OCI-LY3 (cell line): ENCODE results near the gene GJC2.
A peak's percentile ranks its signal among the peaks of the same experiment; 100 is the strongest.

Source experiments
- H2AFZ ChIP-seq: fragments of 200-600, 300-600 bp; shearing (Covaris generic); 2 replicates; pipeline ENCODE4 v1.6.0; 2014; ENCODE audit warnings: antibody characterized with exemption, low read depth, low read length
- H3K27ac ChIP-seq: fragments of 200-600, 300-600 bp; sonication (generic); 2 replicates; pipeline ENCODE4 v1.5.1; 2014; ENCODE audit warnings: mild to moderate bottlenecking, low read length, moderate library complexity, mixed read lengths
- H3K27me3 ChIP-seq: fragments of 200-600, 300-600 bp; sonication (generic); 2 replicates; pipeline ENCODE4 v1.6.1; 2014; ENCODE audit warnings: low read depth, low read length, mixed read lengths
- H3K36me3 ChIP-seq: fragments of 200-600, 300-600 bp; sonication (generic); replicated peaks from 2 replicates; pipeline ENCODE3; 2014; ENCODE audit warnings: low read depth, low read length, mixed read lengths
- H3K4me1 ChIP-seq: fragments of 300-600, 200-600 bp; sonication (generic); 2 replicates; pipeline ENCODE4 v1.6.1; 2014; ENCODE audit warnings: low read length, mixed read lengths
- H3K4me2 ChIP-seq: fragments of 200-600, 300-600 bp; sonication (generic); 2 replicates; pipeline ENCODE4 v1.6.1; 2014; ENCODE audit warnings: low read length, mixed read lengths
- H3K4me3 ChIP-seq: fragments of 300-600, 200-600 bp; sonication (generic); 2 replicates; pipeline ENCODE4 v1.5.1; 2014; ENCODE audit warnings: antibody characterized with exemption, mild to moderate bottlenecking, low read length, moderate library complexity
- H3K79me2 ChIP-seq: fragments of 300-600, 200-600 bp; shearing (Covaris generic); 2 replicates; pipeline ENCODE4 v1.6.1; 2014; ENCODE audit warnings: mild to moderate bottlenecking, low read length, mixed read lengths
- H3K9ac ChIP-seq: fragments of 300-600, 200-600 bp; shearing (Covaris generic); 2 replicates; pipeline ENCODE4 v1.6.0; 2014; ENCODE audit warnings: mild to moderate bottlenecking, low read length, moderate library complexity
- H3K9me3 ChIP-seq: fragments of 200-600, 300-600 bp; shearing (Covaris generic); 2 replicates; pipeline ENCODE4 v1.6.1; 2014; ENCODE audit warnings: low read length, mixed read lengths; ENCODE audit not compliant: insufficient read depth
- H4K20me1 ChIP-seq: fragments of 200-600, 300-600 bp; sonication (generic); 2 replicates; pipeline ENCODE4 v1.6.1; 2016; ENCODE audit warnings: low read length, mixed read lengths; ENCODE audit not compliant: insufficient read depth
- CTCF ChIP-seq: fragments of 200-600, 300-600 bp; sonication (generic); IDR thresholded peaks from 2 replicates; pipeline ENCODE4 v1.5.1; 2014; ENCODE audit warnings: antibody characterized with exemption, low read length, low read depth
- EZH2phosphoT487 ChIP-seq: fragments of 200-600 bp; shearing (Covaris generic); IDR thresholded peaks from 2 replicates; pipeline ENCODE4 v1.6.1; 2018; ENCODE audit warnings: antibody characterized with exemption, mixed run types, low read depth

GJC2 gene

GRCh38 chr1:228101994-228102790 is 47.5 kb upstream of the GJC2 start:
- Histone ChIP-seq H3K4me2 (peak overlapping the region; percentile 80), H3K9ac (peak overlapping the region; percentile 80), H3K4me1 (peaks cover 17% of the 10 kb centered on the region), H2AFZ (no peak overlapping the region), H3K36me3 (peaks cover 40% of the 10 kb centered on the region), H3K79me2 (peaks cover 50% of the 10 kb centered on the region), H3K27ac (peak overlapping the region; percentile 0; the same call in 1 of the 2 replicates), H3K9me3 (no peaks in the 10 kb centered on the region), H3K27me3 (no peaks in the 10 kb centered on the region), H3K4me3 (peak overlapping the region; percentile 87), H4K20me1 (peaks cover 38% of the 10 kb centered on the region)
- no peak for TF ChIP-seq EZH2phosphoT487
- peak; percentile 36 for TF ChIP-seq CTCF

GRCh38 chr1:228102791-228103620 is 46.7 kb upstream of the GJC2 start, which contains the start of gene C1orf35:
Gene C1orf35 (minus strand): TSS chr1:228103325. CDS start chr1:228103227, 98 bp downstream.
- TF ChIP-seq CTCF (no peak), EZH2phosphoT487 (no peak)
- Histone ChIP-seq H3K27me3 (no peaks in the 10 kb centered on the region), H3K36me3 (peaks cover 39% of the 10 kb centered on the region), H3K4me1 (peaks cover 19% of the 10 kb centered on the region), H2AFZ (peak within 1 kb of the TSS; percentile 85), H3K27ac (peak within 1 kb of the TSS; percentile 40), H3K4me3 (peak within 1 kb of the TSS; percentile 87), H3K9ac (peak within 1 kb of the TSS; percentile 80), H4K20me1 (peaks cover 30% of the 10 kb centered on the region), H3K9me3 (no peaks in the 10 kb centered on the region), H3K4me2 (peak within 1 kb of the TSS; percentile 80), H3K79me2 (peaks cover 49% of the 10 kb centered on the region)

- H4K20me1 ChIP-seq, result peaks cover 13% of the 10 kb centered on the region
- H3K9ac ChIP-seq, result no peak overlapping the region
- TF ChIP-seq EZH2phosphoT487, result no peak
- no peak for TF ChIP-seq CTCF
- H3K36me3 ChIP-seq, result peaks cover 24% of the 10 kb centered on the region
- peak overlapping the region; percentile 68; the same call in 1 of the 2 replicates for H3K4me2 ChIP-seq
- H2AFZ ChIP-seq, result no peak overlapping the region
- no peak overlapping the region for H3K4me3 ChIP-seq
- peaks cover 48% of the 10 kb centered on the region for H3K79me2 ChIP-seq
- H3K27ac ChIP-seq, result no peak overlapping the region
- no peaks in the 10 kb centered on the region for H3K27me3 ChIP-seq
- H3K9me3 ChIP-seq, result no peaks in the 10 kb centered on the region
- peaks cover 24% of the 10 kb centered on the region for H3K4me1 ChIP-seq
Observed at GRCh38 chr1:228104526-228105269, 45.0 kb upstream of the GJC2 start.
